Urinary bladder (tissue), 4 donors: ENCODE measurements around the gene AKAP7. TPM values are rescaled to one million over a fixed set of nuclear protein-coding genes. Genes with fewer than 3 reads are reported as not detected.
"Not testable (repeated sequence)": the region's sequence is repeated elsewhere in the genome, so short reads cannot be mapped to it uniquely, and the experiment has no call there.

Source experiments
- DNase-seq: peaks from one replicate; pipeline ENCODE4 v3.0.0-alpha.2; 2015; ENCODE audit errors: extremely low spot score
- H3K27ac ChIP-seq: one replicate; pipeline ENCODE4 v1.5.1; 2013; ENCODE audit warnings: low read depth, mild to moderate bottlenecking, moderate library complexity
- H3K36me3 ChIP-seq: one replicate; pipeline ENCODE4 v1.6.1; 2013; ENCODE audit warnings: mild to moderate bottlenecking, moderate library complexity; ENCODE audit not compliant: insufficient read depth
- H3K4me1 ChIP-seq: one replicate; pipeline ENCODE4 v1.6.1; 2013; ENCODE audit warnings: mild to moderate bottlenecking, moderate library complexity; ENCODE audit not compliant: insufficient read depth
- H3K4me3 ChIP-seq: one replicate; pipeline ENCODE4 v1.5.1; 2013; ENCODE audit warnings: low read depth, low read length
- WGBS: extraction: QIAGEN DNeasy Blood & Tissue Kit; methylation state at CpG from one replicate; pipeline ENCODE4 v1.1.7; 2013; 5-methylcytosine and 5-hydroxymethylcytosine counted together
- polyA plus RNA-seq: library from polyadenylated mRNA; stranded (reverse); fragments of 200-250 nt; gene quantifications from one replicate; pipeline ENCODE4 v1.2.3, GENCODE V29; 2013
- total RNA-seq: library from RNA; depleted of rRNA; stranded (reverse); fragments of >200 nt; gene quantifications from one replicate; pipeline ENCODE4 v1.2.3, GENCODE V29; 2014
- donor health status: healthy with polysubstance abuse.
- donor health status: healthy.

Gene AKAP7
- total and polyA plus RNA-seq, 2 donors, result 6.8 to 38.2 TPM

GRCh38 chr6:131286469-131287040 lies 151.3 kb downstream of the AKAP7 start:
- 96% methylated on average over 2 of the region's 2 CpGs for WGBS
- Histone ChIP-seq H3K4me3 (no peak overlapping the region), H3K36me3 (no peaks in the 10 kb centered on the region), H3K27ac (no peak overlapping the region), H3K4me1 (no peaks in the 10 kb centered on the region)
- no peak for DNase-seq

DNA sequence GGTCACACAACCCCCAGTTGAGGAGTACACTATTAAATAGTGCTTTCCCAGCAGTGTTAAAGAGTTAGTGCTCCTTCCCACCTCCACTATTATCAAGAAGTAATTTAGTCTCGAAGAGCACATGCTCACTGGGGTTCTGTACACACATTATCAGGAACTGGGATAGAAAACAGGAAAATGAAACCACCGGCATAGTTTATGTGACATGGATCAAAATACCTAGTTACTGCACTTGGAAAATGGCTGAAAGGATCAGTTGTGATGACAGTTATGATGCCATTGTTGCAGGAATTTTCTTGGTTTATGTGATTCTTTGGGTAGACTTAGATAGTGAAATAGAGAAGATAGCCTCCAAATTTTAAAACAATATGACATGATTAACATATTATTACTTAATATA lies 152.9 kb downstream of the AKAP7 start:
- DNase-seq, result no peak
- H3K4me3 ChIP-seq, result no peak overlapping the region
- no peaks in the 10 kb centered on the region for H3K4me1 ChIP-seq
- H3K27ac ChIP-seq, result no peak overlapping the region
- WGBS, result 64% methylated on average over 2 of the region's 2 CpGs
- H3K36me3 ChIP-seq, result no peaks in the 10 kb centered on the region

GRCh38 chr6:131290955-131291354 lies 155.7 kb downstream of the AKAP7 start:
- no peak for DNase-seq
- WGBS, result 91% methylated on average over 4 of the region's 4 CpGs
- Histone ChIP-seq H3K4me3 (no peak overlapping the region), H3K4me1 (no peaks in the 10 kb centered on the region), H3K36me3 (no peaks in the 10 kb centered on the region), H3K27ac (no peak overlapping the region)

GRCh38 chr6:131292145-131292938 lies 157.1 kb downstream of the AKAP7 start:
- Histone ChIP-seq H3K36me3 (no peaks in the 10 kb centered on the region), H3K27ac (no peak overlapping the region)
- DNase-seq, result no peak

DNA sequence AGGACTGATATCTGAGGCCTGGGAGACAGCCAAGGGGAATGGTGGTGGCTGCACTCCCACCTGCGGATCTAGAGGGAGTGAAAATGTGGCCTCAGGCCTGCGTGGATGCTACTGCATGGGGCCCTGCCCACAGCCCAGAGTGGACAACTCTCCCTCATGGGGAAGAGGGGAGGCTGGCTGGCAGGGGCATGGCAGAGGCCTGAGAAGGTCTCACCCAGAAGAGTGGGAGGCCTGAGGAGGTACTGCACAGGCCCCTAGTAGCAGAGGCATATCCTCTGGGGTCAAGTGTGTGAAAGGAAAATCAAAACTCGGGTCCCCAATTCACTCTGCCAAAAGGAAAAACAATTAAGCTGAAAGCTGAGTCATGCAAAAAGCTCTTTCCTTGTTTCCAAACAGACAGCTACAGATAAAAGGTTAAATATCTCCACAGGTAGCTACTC lies 158.2 kb downstream of the AKAP7 start:
- no peaks in the 10 kb centered on the region for H3K4me1 ChIP-seq
- WGBS, result 66% methylated on average over 3 of the region's 3 CpGs
- no peak overlapping the region for H3K27ac ChIP-seq
- no peaks in the 10 kb centered on the region for H3K36me3 ChIP-seq
- H3K4me3 ChIP-seq, result no peak overlapping the region
- DNase-seq, result no peak

More at GRCh38 chr6:131292145-131292938, 157.1 kb downstream of the AKAP7 start:
- 38% methylated on average over 2 of the region's 2 CpGs for WGBS
- Histone ChIP-seq H3K4me1 (no peaks in the 10 kb centered on the region), H3K4me3 (no peak overlapping the region)

- no peak overlapping the region for H3K4me3 ChIP-seq
- DNase-seq, result no peak
- no peaks in the 10 kb centered on the region for H3K36me3 ChIP-seq
- no peak overlapping the region for H3K27ac ChIP-seq
- WGBS, result 93% methylated on average over 10 of the region's 10 CpGs
- no peaks in the 10 kb centered on the region for H3K4me1 ChIP-seq
Measured at GRCh38 chr6:131295081-131295480, 159.8 kb downstream of the AKAP7 start.

GRCh38 chr6:131300826-131301225 lies 165.6 kb downstream of the AKAP7 start:
- DNase-seq, H3K36me3 ChIP-seq, H3K4me1 ChIP-seq, H3K4me3 ChIP-seq, H3K27ac ChIP-seq: not testable (repeated sequence)
- WGBS, result 93% methylated on average over 7 of the region's 7 CpGs

DNA sequence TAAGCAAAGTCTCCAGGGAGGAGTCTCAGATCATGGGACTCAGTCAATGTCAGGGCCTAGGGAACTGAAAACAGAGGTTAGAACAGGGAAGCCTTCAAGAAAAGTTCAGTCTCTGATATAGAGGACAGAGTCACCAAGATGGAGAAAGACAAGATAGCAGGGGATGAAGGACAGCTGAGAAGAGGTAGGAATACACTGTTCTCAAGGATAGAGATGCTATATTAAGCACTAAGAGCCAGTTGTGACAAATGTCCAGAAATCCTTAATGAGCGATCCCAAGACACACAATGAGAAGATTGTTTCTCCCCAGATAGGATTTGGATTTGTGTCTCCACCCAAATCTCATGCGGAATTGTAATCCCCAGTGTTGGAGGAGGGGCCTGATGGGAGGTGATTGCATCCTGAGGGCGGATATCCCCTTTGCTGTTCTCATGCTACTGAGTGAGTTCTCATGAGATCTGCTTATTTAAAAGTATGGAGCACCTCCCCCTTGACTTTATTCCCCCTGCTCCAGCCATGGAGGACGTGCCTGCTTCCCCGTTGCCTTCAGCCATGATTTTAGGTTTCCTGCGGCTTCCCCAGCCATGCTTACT lies 168.2 kb downstream of the AKAP7 start:
- no peak for DNase-seq
- Histone ChIP-seq H3K36me3 (no peaks in the 10 kb centered on the region), H3K4me1 (no peaks in the 10 kb centered on the region), H3K27ac (no peak overlapping the region), H3K4me3 (no peak overlapping the region)
- WGBS, result 82% methylated on average over 6 of the region's 6 CpGs

DNA sequence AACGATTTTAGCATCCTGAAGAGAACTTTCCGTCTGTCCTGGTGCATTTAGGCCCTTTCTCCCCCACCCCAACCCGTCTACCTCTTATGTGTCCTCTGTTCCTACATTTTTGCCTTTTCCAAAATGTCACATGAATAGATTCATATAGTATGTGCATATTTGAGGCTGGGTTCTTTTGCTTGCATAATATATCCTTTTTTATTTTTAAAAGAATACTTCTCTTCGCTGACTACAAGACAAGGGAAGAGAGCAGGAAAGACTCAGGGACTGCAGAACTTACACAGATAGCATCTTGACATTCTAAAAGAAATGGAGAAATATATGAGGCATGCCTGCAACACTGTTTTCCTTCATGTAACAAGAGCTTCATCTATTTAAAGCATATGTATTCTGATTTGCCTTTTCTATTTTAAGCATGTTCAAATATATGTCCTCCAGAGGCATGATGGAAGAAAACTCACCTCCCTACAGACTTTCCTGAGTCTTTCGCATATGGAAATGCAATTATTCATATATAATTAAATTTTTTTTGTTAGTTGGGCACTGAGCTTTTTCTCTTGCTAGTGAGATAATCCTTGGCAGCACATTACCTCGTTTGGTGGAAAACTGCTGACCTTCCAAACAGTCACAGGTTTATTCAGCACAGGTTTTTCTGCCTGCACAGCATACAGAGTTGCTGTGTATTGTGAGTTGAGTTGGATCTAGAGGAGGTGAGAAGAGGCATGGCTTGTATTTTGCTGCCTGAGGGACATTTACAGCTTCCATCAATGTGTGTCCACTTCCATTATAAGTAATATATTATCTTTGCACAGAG lies 170.0 kb downstream of the AKAP7 start:
- 77% methylated on average over 6 of the region's 6 CpGs for WGBS
- no peaks in the 10 kb centered on the region for H3K36me3 ChIP-seq
- no peak for DNase-seq

GRCh38 chr6:131309437-131309836 lies 174.2 kb downstream of the AKAP7 start:
- Histone ChIP-seq H3K4me3 (no peak overlapping the region), H3K36me3 (no peaks in the 10 kb centered on the region), H3K27ac (no peak overlapping the region), H3K4me1 (no peaks in the 10 kb centered on the region)
- whole genome bisulfite sequencing, result 97% methylated on average over 1 of the region's 1 CpG
- no peak for DNase-seq

More for the DNA sequence above, 170.0 kb downstream of the AKAP7 start:
- Histone ChIP-seq H3K4me1 (no peaks in the 10 kb centered on the region), H3K27ac (no peak overlapping the region), H3K4me3 (no peak overlapping the region)

DNA sequence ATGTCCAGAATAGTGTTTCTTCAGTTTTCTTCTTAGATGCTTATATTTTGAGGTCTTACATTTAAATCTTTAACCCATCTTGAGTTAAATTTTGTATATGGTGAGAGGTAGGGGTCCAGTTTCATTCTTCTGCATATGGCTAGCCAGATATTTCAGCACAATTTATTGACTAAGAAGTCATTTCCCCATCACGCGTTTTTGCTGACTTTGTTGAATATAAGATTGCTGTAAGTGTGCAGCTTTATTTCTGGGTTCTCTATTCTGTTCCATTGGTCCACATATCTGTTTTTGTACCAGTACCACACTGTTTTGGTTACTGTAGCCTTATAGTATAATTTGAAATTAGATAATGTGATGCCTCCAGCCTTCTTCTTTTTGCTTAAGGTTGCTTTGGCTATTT lies 179.6 kb downstream of the AKAP7 start:
- no peaks in the 10 kb centered on the region for H3K36me3 ChIP-seq
- no peak overlapping the region for H3K4me3 ChIP-seq
- 96% methylated on average over 2 of the region's 2 CpGs for WGBS
- no peak for DNase-seq
- no peaks in the 10 kb centered on the region for H3K4me1 ChIP-seq
- H3K27ac ChIP-seq, result no peak overlapping the region

GRCh38 chr6:131316654-131317053 lies 181.4 kb downstream of the AKAP7 start:
- WGBS, result 90% methylated on average over 1 of the region's 1 CpG
- H3K4me3 ChIP-seq, result no peak overlapping the region
- no peaks in the 10 kb centered on the region for H3K36me3 ChIP-seq
- H3K4me1 ChIP-seq, result no peaks in the 10 kb centered on the region
- no peak for DNase-seq
- no peak overlapping the region for H3K27ac ChIP-seq

DNA sequence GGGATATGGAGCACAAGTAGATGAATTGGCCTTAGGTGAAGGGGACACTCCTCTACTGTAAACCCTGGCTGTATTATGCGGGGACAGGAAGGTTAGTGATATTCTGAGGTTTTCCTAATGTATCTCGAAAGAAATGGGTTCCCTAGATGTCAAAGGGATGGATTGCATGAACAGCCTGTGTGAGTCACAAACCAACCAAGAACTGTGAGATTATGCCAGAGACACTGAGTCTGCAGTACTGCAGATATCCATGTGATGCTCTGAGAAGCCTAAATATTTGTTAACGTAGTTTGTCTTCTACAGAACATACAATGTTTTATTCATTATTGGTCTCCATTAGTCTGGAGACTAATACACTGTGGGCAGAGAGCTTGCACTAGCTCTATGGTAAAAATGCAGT lies 182.2 kb downstream of the AKAP7 start:
- H3K4me1 ChIP-seq, result no peaks in the 10 kb centered on the region
- H3K4me3 ChIP-seq, result no peak overlapping the region
- WGBS, result 80% methylated on average over 3 of the region's 3 CpGs
- no peaks in the 10 kb centered on the region for H3K36me3 ChIP-seq
- no peak for DNase-seq
- H3K27ac ChIP-seq, result no peak overlapping the region
